Peyer's patch (tissue), 4 donors: ENCODE measurements around the gene SMYD3. TPM values are rescaled to one million over a fixed set of nuclear protein-coding genes. Genes with fewer than 3 reads are reported as not detected.

Source experiments
- DNase-seq, 3 donors: peaks; one replicate each; pipeline ENCODE4 v3.0.0-alpha.2; 2017 to 2019
- H3K27ac ChIP-seq, 4 donors: fragments of 200-600 bp; sonication (generic); one replicate each; pipeline ENCODE4 v1.5.1; 2016 to 2019
- H3K27me3 ChIP-seq, 2 donors: fragments of 200-600 bp; sonication (generic); one replicate each; pipeline ENCODE4 v1.5.1; 2019
- H3K36me3 ChIP-seq, 3 donors: fragments of 200-600 bp; sonication (generic); one replicate each; pipeline ENCODE4 v1.5.1; 2016 to 2019
- H3K4me1 ChIP-seq, 4 donors: fragments of 200-600 bp; sonication (generic); one replicate each; pipeline ENCODE4 v1.5.1; 2016 to 2019
- H3K4me3 ChIP-seq, 4 donors: fragments of 200-600 bp; sonication (generic); 1 replicate in 3 of 4; 2 replicates in 1 of 4; pipeline ENCODE4 v1.5.1; 2016 to 2019; ENCODE audit warnings: mild to moderate bottlenecking in 1 of 4
- H3K9me3 ChIP-seq, 4 donors: fragments of 200-600 bp; sonication (generic); one replicate each; pipeline ENCODE4 v1.5.1; 2016 to 2019; ENCODE audit warnings: mild to moderate bottlenecking in 1 of 4
- POLR2A ChIP-seq, 2 donors: fragments of 450-650 bp; IDR thresholded peaks; one replicate each; pipeline ENCODE4 v1.5.1; 2017; ENCODE audit warnings: antibody characterized with exemption in 2 of 2, mild to moderate bottlenecking in 2 of 2, moderate library complexity in 2 of 2
- total RNA-seq, 4 donors: library from RNA; depleted of rRNA; stranded (reverse); fragments of >200 nt; gene quantifications; one replicate each; pipeline ENCODE4 v1.1.0, GENCODE V29; 2016
- TF ChIP-seq, protein P1 (sequence below), 6 experiments: fragments of 450-650 bp in 4 of 6; fragments of 200-600 bp in 2 of 6; sonication (generic) in 1 of 6; IDR thresholded peaks; one replicate each; pipeline ENCODE4 v1.5.1; 2017 to 2019; ENCODE audit warnings: antibody characterized with exemption in 6 of 6, mild to moderate bottlenecking in 3 of 6, moderate library complexity in 1 of 6

Gene SMYD3
- total RNA-seq, 4 donors from 2014 or later: 19.8 to 55.3 (median 26.9) TPM

DNA sequence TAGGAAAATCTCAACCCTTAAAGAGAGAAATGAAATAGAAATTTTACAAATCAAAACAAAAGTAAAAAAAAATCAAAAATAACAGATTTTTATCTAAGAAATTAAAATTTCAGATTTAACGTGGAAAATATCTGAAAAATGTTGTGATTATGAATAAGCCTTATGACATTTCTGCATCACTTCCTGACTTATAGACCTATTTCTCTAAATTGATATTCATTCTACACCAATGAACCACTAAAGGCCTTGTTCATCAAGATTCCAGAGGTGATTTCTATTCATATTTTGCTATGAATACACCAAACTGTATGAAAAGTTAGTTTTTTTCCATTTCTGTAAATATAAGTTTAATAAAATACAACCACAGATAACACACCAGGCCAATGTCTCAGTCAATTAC, 261.5 kb downstream of the SMYD3 start:
- Histone ChIP-seq H3K27me3 (no peaks in the 10 kb centered on the region), H3K9me3 (no peaks in the 10 kb centered on the region), H3K4me1 (no peaks in the 10 kb centered on the region), H3K4me3 (no peak overlapping the region), H3K36me3 (no peaks in the 10 kb centered on the region), H3K27ac (no peak overlapping the region)
- DNase-seq: no peak
- no peak for TF ChIP-seq POLR2A (IDR thresholded peaks at IDR 0.05)
- TF ChIP-seq, protein P1, sequence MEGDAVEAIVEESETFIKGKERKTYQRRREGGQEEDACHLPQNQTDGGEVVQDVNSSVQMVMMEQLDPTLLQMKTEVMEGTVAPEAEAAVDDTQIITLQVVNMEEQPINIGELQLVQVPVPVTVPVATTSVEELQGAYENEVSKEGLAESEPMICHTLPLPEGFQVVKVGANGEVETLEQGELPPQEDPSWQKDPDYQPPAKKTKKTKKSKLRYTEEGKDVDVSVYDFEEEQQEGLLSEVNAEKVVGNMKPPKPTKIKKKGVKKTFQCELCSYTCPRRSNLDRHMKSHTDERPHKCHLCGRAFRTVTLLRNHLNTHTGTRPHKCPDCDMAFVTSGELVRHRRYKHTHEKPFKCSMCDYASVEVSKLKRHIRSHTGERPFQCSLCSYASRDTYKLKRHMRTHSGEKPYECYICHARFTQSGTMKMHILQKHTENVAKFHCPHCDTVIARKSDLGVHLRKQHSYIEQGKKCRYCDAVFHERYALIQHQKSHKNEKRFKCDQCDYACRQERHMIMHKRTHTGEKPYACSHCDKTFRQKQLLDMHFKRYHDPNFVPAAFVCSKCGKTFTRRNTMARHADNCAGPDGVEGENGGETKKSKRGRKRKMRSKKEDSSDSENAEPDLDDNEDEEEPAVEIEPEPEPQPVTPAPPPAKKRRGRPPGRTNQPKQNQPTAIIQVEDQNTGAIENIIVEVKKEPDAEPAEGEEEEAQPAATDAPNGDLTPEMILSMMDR (IDR thresholded peaks at IDR 0.05): no peak

DNA sequence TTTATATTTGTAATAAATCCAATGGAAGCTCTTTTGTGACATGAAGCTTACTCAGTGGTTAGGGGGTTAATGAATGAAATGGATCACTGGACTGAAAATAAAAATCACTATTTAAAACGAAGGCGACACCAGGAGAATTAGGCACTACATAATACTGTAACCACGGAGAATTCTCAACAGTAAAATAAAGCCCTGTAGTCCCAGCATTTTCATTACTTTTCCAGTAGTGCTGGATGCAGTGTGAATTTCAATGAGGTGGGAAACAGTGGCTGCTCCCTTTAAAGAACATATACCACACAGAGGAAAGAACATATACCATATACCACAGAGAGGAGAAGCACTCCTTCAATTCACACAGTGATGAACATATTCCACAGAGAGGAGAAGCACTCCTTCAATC, 275.0 kb downstream of the SMYD3 start:
- no peak for DNase-seq
- H3K4me1 ChIP-seq: no peaks in the 10 kb centered on the region
- no peaks in the 10 kb centered on the region for H3K36me3 ChIP-seq
- no peak overlapping the region for H3K27ac ChIP-seq
- no peak overlapping the region for H3K4me3 ChIP-seq
- TF ChIP-seq, protein P1 (IDR thresholded peaks at IDR 0.05): no peak
- no peak for TF ChIP-seq POLR2A (IDR thresholded peaks at IDR 0.05)
- H3K9me3 ChIP-seq: no peaks in the 10 kb centered on the region
- no peaks in the 10 kb centered on the region for H3K27me3 ChIP-seq

DNA sequence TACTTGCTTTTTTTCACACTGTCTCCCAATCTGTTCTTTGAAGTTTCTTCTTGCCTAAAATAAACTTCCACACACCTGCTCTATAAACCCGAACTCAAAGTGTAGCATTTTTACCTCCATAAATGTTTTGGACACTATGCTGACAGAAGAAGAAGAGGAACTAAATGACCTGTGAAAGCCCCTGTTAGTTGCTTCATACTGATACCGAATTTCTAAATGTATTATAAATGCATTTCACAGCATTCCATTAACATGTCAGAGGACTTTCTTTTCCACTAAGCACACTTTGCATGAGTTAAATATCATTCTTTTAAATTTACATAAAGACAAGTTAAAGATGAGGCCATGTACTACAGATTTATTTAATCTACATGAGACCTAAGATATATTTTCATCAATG, 281.0 kb downstream of the SMYD3 start:
- H3K9me3 ChIP-seq: no peaks in the 10 kb centered on the region
- no peak overlapping the region for H3K4me3 ChIP-seq
- no peak overlapping the region for H3K27ac ChIP-seq
- H3K36me3 ChIP-seq: no peaks in the 10 kb centered on the region
- no peaks in the 10 kb centered on the region for H3K4me1 ChIP-seq
- TF ChIP-seq, protein P1 (IDR thresholded peaks at IDR 0.05): no peak
- TF ChIP-seq POLR2A (IDR thresholded peaks at IDR 0.05): no peak
- no peak for DNase-seq
- no peaks in the 10 kb centered on the region for H3K27me3 ChIP-seq

DNA sequence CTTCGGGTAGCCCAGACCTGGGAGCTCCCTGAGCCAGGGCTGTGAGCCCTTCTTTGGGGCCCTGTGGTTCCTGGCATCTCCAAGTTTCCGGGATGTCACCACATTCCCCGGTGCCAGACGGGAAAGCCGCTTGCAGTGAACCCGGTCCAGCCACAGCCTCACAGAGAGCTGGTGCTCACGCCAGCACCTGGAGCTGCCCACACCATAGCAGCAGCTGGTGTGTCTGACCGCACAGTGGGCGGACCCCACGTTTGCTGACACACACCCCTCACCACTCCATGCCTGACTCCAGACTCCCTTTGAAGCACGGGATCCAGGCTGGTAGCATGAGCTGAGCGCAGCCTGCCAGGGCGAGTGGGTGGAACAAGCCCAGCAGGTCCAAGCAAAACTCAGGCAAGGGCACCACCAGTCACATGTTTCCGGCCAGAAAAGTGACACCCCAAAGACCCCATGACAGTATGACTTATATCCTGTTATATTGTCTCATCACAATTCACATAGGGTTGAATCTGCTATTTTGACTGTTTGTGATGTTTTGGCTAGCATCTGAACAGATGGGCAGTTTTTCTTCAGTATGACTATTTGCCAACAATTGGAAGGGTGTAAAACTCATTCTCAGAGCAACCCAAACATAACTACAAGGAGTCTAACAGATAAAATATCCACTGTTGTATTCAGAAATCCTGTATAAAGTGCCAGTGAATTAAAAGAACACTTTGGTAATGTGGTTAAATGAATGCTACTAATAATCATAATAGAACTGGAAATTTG, 285.4 kb downstream of the SMYD3 start:
- Histone ChIP-seq H3K27ac (no peak overlapping the region), H3K9me3 (no peaks in the 10 kb centered on the region), H3K27me3 (no peaks in the 10 kb centered on the region), H3K4me3 (no peak overlapping the region), H3K4me1 (no peaks in the 10 kb centered on the region), H3K36me3 (no peaks in the 10 kb centered on the region)
- no peak for DNase-seq
- TF ChIP-seq, protein P1 (IDR thresholded peaks at IDR 0.05): no peak
- TF ChIP-seq POLR2A (IDR thresholded peaks at IDR 0.05): no peak

DNA sequence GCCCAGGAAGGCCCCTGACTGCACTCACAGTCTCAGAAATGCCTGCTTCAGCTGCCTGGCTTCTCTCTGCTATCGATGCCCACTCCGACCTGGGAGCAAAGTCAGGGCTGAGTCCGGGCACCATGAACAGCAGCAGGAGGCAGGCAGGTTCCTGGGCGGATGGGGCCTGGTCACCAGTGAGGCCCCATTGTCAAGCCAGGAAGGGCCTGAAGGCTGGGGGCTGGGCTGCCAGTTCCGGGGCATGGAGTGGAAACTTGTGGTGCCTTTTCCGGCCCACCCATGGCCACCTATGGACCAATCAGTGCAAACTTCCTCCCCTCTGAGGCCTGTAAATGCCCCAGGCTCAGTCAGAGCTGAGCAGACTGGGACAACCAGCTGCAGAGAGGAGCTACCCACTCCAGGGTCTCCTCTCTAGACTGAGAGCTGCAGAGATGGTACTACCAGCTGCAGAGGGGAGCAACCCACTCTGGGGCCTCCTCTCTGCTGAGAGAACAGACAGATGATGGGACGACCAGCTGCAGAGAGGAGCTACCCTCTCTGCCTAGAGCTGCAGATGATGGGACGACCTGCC, 286.5 kb downstream of the SMYD3 start:
- Histone ChIP-seq H3K4me1 (no peaks in the 10 kb centered on the region), H3K27ac (no peak overlapping the region), H3K36me3 (no peaks in the 10 kb centered on the region), H3K4me3 (no peak overlapping the region), H3K9me3 (no peaks in the 10 kb centered on the region), H3K27me3 (no peaks in the 10 kb centered on the region)
- no peak for DNase-seq
- TF ChIP-seq POLR2A (IDR thresholded peaks at IDR 0.05): no peak
- TF ChIP-seq, protein P1 (IDR thresholded peaks at IDR 0.05): no peak
